NCI-H187 (cell line): ENCODE results near the gene COQ7.

ENCODE experiments used
- DNase-seq, 2 experiments: peaks; one replicate each; lab custom pipeline; 2025; lab: John Stamatoyannopoulos, UW

Gene COQ7

GRCh38 chr16:19113577-19114358 is 46.4 kb downstream of the COQ7 start, which contains the start of gene ITPRIPL2:
ITPRIPL2 (plus strand) TSS chr16:19113964; CDS start chr16:19114462, 498 bp downstream.
- DNase-seq = no peak

DNA sequence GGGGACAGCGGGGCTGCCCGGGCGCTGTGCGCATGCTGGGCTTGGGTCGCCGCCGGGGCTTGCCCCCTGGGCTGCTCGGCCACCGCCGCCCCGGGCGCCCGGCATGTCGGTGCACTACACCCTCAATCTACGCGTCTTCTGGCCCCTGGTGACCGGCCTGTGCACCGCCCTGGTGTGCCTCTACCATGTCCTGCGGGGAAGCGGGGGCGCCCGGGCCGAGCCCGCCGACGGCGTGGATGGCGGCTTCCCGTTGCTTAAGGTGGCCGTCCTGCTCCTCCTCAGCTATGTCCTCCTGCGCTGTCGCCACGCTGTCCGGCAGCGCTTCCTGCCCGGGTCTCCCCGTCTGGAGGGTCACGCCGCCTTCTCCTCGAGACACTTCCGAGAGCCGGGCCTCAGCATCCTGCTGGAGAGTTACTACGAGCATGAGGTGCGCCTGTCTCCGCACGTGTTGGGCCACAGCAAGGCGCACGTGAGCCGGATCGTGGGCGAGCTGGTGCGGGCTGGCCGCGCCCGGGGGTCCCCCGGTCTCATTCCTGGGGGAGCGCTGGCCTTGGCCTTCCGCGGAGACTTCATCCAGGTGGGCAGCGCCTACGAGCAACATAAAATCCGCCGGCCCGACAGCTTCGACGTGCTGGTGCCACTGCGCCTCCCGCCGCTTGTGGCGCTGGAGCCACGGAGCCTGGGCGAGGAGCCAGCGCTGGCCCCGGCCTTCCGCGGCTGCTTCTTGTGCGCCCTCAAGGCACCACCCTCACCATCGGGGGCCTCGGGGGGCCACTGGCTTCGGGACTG is 47.1 kb downstream of the COQ7 start:
- DNase-seq = no peak

GRCh38 chr16:19115148-19116021 is 48.0 kb downstream of the COQ7 start:
- DNase-seq = no peak

GRCh38 chr16:19116711-19117449 is 49.5 kb downstream of the COQ7 start:
- DNase-seq = no peak

GRCh38 chr16:19118938-19119431 is 51.6 kb downstream of the COQ7 start:
- no peak for DNase-seq

DNA sequence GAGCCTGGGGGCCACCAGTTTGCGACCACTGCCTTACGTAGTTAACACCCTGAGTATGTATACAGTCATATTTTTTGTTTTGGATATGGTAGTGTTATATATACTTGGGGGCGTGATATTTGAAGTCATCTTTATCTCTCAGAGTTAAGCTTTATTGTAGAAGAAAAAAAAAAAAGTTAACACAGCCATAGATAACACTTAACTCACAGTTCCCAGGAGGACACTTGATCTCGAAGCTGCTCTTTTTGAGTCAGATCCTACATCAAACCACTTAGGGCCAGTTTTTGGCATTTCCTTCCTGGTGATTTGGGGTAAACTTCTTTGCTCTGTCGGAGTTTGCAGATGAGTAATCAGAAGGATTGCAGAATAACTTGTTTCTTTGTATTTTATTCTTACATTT is 52.1 kb downstream of the COQ7 start:
- DNase-seq = no peak

GRCh38 chr16:19123535-19124178 is 56.2 kb downstream of the COQ7 start:
- DNase-seq = no peak

GRCh38 chr16:19126300-19126699 is 58.9 kb downstream of the COQ7 start:
- no peak for DNase-seq

- DNase-seq = no peak
Observed at GRCh38 chr16:19127205-19127604, 59.8 kb downstream of the COQ7 start.

DNA sequence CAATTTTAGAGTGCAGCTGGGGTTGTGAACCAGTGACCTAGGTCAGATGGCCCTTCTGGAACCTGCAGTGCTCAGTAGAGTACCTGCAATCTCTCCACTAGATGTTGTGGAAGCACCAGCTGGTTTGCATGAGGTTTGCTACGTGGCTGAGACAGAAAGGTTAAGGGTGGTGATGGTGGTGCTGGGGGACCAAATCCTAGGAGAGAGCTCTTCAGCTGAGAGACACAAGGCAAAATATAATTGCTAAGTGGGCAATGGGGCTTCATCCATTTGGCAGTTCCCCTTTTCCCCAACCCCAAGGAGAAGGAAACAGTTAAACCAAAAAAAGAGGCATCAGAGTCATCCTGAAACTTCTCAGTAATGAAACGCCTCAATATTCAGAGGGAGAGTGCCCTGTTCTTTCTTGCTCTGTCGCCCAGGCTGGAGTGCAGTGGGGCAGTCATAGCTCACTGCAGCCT is 60.3 kb downstream of the COQ7 start:
- DNase-seq = no peak

DNA sequence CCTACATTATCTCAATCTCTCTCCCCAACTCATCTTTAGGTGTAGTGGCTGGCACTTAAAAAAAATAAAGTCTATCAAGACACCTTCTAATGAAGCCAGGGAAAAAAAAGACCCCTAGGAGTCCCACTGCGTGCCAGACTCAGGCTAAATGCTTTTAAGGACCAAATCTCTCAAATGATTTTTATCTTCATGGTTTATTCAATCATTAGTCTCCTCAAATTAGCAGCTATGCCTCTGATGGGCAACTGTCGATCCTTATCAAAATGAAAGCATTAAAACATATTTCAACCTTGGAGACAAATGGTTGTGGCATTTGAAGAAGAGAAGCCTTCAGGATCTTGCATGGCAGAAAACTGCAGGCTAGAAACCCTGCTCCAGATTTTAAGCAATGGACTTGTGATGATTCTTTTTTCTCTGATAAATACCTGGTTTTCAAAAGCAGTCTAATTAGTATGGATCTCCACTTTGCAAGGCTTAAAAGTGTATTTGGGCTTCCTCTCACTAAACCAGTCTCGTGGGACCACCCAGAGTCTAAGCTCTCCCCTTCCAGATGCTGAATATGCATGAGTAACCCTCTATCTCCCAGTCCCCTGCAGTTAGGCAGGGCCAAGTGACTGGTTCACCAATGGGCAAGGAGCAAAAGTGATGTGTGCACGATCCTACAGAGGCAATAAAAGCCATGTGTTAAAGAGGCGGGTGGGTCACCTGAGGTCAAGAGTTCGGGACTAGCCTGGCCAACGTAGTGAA is 61.2 kb downstream of the COQ7 start:
- DNase-seq = no peak
